ENCODE data around the gene SURF2. TPM values are rescaled to one million over a fixed set of nuclear protein-coding genes. Genes with fewer than 3 reads are reported as not detected.
A peak's percentile ranks its signal among the peaks of the same experiment; 100 is the strongest.

Gene SURF2
- total RNA-seq, 2 experiments from 2014 or later: 19.0 to 19.7 TPM

GRCh38 chr9:133340256-133340655, 16.1 kb upstream of the SURF2 start:
- DNase-seq (ENCODE audit: low spot score): peak; percentile 53
- ChIA-PET CTCF (ENCODE audit: unreplicated experiment) (no interaction called here), POLR2A (interaction anchor here (0.9 to 1.0 kb wide), 2 partner anchors 15 to 119 kb away, joined by 3 to 4 read pairs; partner anchors contain the start of gene CACFD1)
- intact Hi-C loops (cut with micrococcal nuclease; ENCODE audit: unreplicated experiment): no loop called here
- TF ChIP-seq EZH2phosphoT487 (IDR thresholded peaks at IDR 0.05; ENCODE audit: borderline replicate concordance, low read depth, low read length) (no peak), CTCF (conservative IDR thresholded peaks at IDR 0.05; ENCODE audit: low read length) (no peak)
- Histone ChIP-seq H2AFZ (ENCODE audit: low read length) (no peak overlapping the region), H3K9me3 (ENCODE audit: low read length) (no peaks in the 10 kb centered on the region), H3K36me3 (ENCODE audit: insufficient read depth, low read length) (peaks cover 83% of the 10 kb centered on the region), H3K4me3 (ENCODE audit: low read depth, low read length, poor library complexity, severe bottlenecking) (no peak overlapping the region), H3K9me2 (ENCODE audit: insufficient read depth, low read length) (no peaks in the 10 kb centered on the region), H3K4me2 (ENCODE audit: low read length) (peak overlapping the region; percentile 52; the same call in 1 of the 2 replicates), H3K27ac (ENCODE audit: low read depth, low read length, poor library complexity, severe bottlenecking) (peak overlapping the region; percentile 41), H3K4me1 (ENCODE audit: insufficient read depth, low read length, poor library complexity, severe bottlenecking) (peaks cover 27% of the 10 kb centered on the region), H3K79me2 (ENCODE audit: insufficient read depth, low read depth, low read length) (peaks cover 7% of the 10 kb centered on the region), H4K20me1 (ENCODE audit: insufficient read depth, low read length) (peaks cover under 1% of the 10 kb centered on the region; the same call in 1 of the 2 replicates)
- BruUV-seq (replicated peaks): no TSS peak

GRCh38 chr9:133340916-133341315, 15.4 kb upstream of the SURF2 start:
- Histone ChIP-seq H3K9me2 (ENCODE audit: insufficient read depth, low read length) (no peaks in the 10 kb centered on the region), H3K4me2 (ENCODE audit: low read length) (peak overlapping the region; percentile 52; the same call in 1 of the 2 replicates), H4K20me1 (ENCODE audit: insufficient read depth, low read length) (no peaks in the 10 kb centered on the region), H3K4me1 (ENCODE audit: insufficient read depth, low read length, poor library complexity, severe bottlenecking) (peaks cover 29% of the 10 kb centered on the region), H3K36me3 (ENCODE audit: insufficient read depth, low read length) (peaks cover 89% of the 10 kb centered on the region), H3K27ac (ENCODE audit: low read depth, low read length, poor library complexity, severe bottlenecking) (peak overlapping the region; percentile 41), H3K79me2 (ENCODE audit: insufficient read depth, low read depth, low read length) (peaks cover 7% of the 10 kb centered on the region; the same call in 1 of the 2 replicates), H3K9me3 (ENCODE audit: low read length) (no peaks in the 10 kb centered on the region), H2AFZ (ENCODE audit: low read length) (no peak overlapping the region), H3K4me3 (ENCODE audit: low read depth, low read length, poor library complexity, severe bottlenecking) (no peak overlapping the region)
- DNase-seq (ENCODE audit: low spot score): no peak
- TF ChIP-seq EZH2phosphoT487 (IDR thresholded peaks at IDR 0.05; ENCODE audit: borderline replicate concordance, low read depth, low read length) (no peak), CTCF (conservative IDR thresholded peaks at IDR 0.05; ENCODE audit: low read length) (no peak)
- intact Hi-C loops (cut with micrococcal nuclease; ENCODE audit: unreplicated experiment): no loop called here
- POLR2A ChIA-PET: interaction anchor here (1.0 kb wide), 1 partner anchor 14 kb away, joined by 3 read pairs; no protein-coding TSS in a partner anchor
- BruUV-seq (replicated peaks): no TSS peak
- CTCF ChIA-PET (ENCODE audit: unreplicated experiment): no interaction called here

- no peaks in the 10 kb centered on the region for H3K9me3 ChIP-seq (ENCODE audit: low read length)
- peaks cover 13% of the 10 kb centered on the region for H3K79me2 ChIP-seq (ENCODE audit: insufficient read depth, low read depth, low read length)
- no peak overlapping the region for H3K4me2 ChIP-seq (ENCODE audit: low read length)
- DNase-seq (ENCODE audit: low spot score): no peak
- H3K4me1 ChIP-seq (ENCODE audit: insufficient read depth, low read length, poor library complexity, severe bottlenecking): peaks cover 31% of the 10 kb centered on the region
- ChIA-PET CTCF (ENCODE audit: unreplicated experiment) (no interaction called here), POLR2A (no interaction called here)
- no peaks in the 10 kb centered on the region for H3K9me2 ChIP-seq (ENCODE audit: insufficient read depth, low read length)
- H2AFZ ChIP-seq (ENCODE audit: low read length): no peak overlapping the region
- H3K27ac ChIP-seq (ENCODE audit: low read depth, low read length, poor library complexity, severe bottlenecking): no peak overlapping the region
- intact Hi-C loops (cut with micrococcal nuclease; ENCODE audit: unreplicated experiment): no loop called here
- no peak for TF ChIP-seq EZH2phosphoT487 (IDR thresholded peaks at IDR 0.05; ENCODE audit: borderline replicate concordance, low read depth, low read length)
- no peaks in the 10 kb centered on the region for H4K20me1 ChIP-seq (ENCODE audit: insufficient read depth, low read length)
- peaks cover 92% of the 10 kb centered on the region for H3K36me3 ChIP-seq (ENCODE audit: insufficient read depth, low read length)
- no peak overlapping the region for H3K4me3 ChIP-seq (ENCODE audit: low read depth, low read length, poor library complexity, severe bottlenecking)
- BruUV-seq (replicated peaks): no TSS peak
Measured at GRCh38 chr9:133341369-133342068, 14.8 kb upstream of the SURF2 start.
